HFF-Myc (cell line): ENCODE data around the gene AP2S1.
A peak's percentile ranks its signal among the peaks of the same experiment; 100 is the strongest.

ENCODE experiments used
- DNase-seq: peaks from one replicate; pipeline ENCODE4 v3.0.0-alpha.2; 2011; ENCODE audit warnings: low read depth; ENCODE audit errors: extremely low read depth
- H3K4me3 ChIP-seq: replicated peaks from 2 replicates; pipeline ENCODE4 v1.5.1; 2011; ENCODE audit warnings: low read depth, mild to moderate bottlenecking, control low read depth, low read length
- CTCF ChIP-seq: IDR thresholded peaks from 2 replicates; pipeline ENCODE4 v1.5.1; 2012; ENCODE audit warnings: mild to moderate bottlenecking, low read depth, low read length, control low read depth; ENCODE audit errors: missing control alignments

The AP2S1 gene

GRCh38 chr19:46788262-46788967 lies 62.2 kb downstream of the AP2S1 start, which contains the start of gene SLC1A5:
Gene SLC1A5 (minus strand): TSS chr19:46788594. CDS start chr19:46787965, 629 bp downstream.
- peak within 1 kb of the TSS; percentile 95 for H3K4me3 ChIP-seq
- no peak for TF ChIP-seq CTCF
- peak; percentile 92 for DNase-seq
